T1000 (cell line): Measurements from ENCODE around the gene CPXM2.

Experiments used
- DNase-seq: peaks from one replicate; lab custom pipeline; 2025; ENCODE audit warnings: mixed read lengths; lab: John Stamatoyannopoulos, UW

The CPXM2 gene

GRCh38 chr10:123870260-123870659 lies 21.3 kb downstream of the CPXM2 start:
- DNase-seq: no peak

- DNase-seq: no peak
These were observed 22.6 kb downstream of the CPXM2 start for GRCh38 chr10:123869020-123869414.

GRCh38 chr10:123868038-123869019 lies 23.3 kb downstream of the CPXM2 start:
- no peak for DNase-seq

DNA sequence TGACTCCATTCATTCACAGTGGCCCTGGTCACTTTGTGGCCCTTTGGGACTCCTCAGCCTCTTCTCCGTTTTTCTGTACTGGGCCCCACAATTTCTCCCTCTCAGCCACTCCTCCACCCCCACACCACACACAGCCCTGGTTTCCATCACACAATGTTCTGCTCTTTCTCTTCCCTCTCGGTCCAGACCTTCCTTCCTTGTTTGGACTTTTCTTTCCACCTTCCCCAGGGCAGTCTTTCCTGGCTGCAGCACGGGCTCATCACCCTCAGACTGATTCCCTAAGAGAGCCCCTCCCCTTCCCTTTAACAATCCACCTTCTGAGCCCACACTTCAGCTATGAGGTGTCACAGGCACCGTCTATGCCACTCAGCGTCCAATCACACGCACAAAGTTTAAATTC lies 25.7 kb downstream of the CPXM2 start:
- DNase-seq: no peak

GRCh38 chr10:123865350-123865749 lies 26.3 kb downstream of the CPXM2 start:
- no peak for DNase-seq

GRCh38 chr10:123864923-123865322 lies 26.7 kb downstream of the CPXM2 start:
- no peak for DNase-seq

GRCh38 chr10:123863721-123864482 lies 27.7 kb downstream of the CPXM2 start:
- no peak for DNase-seq

DNA sequence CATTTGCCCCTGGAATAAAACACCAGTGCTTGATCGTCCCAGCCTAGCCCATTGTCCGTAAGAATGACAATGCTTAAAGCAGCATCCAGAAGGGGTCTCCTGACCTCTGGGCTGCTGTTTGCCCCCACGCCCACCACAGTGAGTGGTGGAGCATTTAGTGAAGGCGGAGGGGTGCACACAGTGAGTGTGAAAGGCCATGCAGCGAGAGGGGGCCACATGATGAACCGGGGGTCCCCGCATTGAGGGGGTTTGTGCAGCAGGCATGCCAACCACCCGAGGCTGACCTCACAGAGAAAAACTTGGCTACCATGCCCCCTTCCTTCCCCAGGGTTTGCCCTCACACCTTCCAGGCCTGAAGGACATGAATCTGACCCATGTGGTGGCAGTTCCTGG lies 28.4 kb downstream of the CPXM2 start:
- DNase-seq: no peak

DNA sequence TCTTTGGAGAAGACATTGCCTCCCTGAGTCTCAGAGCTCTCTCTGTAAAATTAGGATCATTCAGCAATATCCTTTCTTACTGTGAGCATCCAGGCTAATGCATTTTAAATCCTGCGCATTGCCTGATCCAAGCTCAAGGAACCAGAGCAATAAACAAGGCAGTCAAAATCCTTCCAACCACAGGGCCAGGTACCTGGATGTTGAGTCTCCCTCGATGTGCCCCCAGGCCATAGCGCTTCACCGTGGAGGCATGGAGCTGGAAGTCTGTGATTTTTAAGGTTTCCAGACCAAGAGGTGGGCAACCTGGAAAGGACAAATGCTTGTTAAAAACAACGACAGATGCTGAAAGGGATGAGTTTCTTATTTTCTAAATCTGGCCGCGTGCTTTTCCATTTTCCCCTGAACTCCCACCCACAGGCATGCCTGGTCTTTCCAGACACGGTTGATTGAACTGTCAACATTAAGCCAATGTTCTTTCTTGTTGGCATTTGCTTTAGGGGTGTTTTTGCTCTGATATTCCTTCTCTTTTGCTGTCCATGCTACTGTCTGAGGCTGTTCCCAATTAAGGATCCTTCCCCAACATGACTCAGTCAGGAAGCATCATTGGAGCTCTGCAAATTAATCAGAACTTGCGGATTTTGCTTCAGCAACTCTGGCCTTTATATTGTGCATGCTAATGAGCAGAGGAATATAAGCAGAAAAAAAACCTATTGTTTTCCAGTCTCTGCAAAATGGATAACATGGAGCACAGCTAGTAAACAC lies 29.0 kb downstream of the CPXM2 start:
- no peak for DNase-seq

DNA sequence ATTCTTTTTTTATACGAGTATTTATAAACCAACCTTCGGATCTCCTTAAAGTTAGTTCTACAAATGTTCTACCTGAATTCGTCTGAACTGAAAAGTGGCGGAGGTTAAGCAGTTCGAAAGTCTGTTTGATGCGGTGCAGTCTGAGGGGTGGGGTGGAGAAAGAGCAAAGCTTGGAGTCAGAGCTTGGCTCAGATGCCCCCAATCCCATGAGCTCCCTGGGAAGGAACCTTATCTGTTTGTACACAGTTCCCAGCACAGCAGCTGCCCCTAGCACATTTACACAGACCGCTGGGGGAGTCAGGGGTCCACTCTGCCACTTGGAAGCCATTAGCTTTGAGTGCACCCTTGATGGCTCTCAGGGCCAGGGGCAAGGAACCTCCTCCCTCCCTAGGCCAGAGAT lies 30.8 kb downstream of the CPXM2 start:
- no peak for DNase-seq

DNA sequence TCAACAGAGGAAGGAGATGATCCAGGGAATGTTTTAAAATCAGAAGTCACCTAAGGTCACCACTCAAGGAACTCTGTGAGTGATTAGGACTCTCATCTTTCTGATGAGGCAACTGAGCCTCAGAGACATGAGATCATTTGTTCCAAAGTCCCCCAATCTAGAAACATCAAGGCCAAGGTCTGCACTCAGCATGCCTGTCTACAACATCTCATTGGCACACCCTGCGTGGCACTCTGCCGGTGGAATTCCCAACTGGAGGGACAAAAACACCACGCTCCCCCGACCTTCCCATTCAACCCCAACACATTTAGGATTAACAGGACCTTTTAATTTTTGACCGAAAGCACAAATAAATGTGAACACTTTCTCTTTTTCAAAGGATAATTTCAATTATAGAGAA lies 31.4 kb downstream of the CPXM2 start:
- DNase-seq: no peak

GRCh38 chr10:123859653-123860050 lies 32.0 kb downstream of the CPXM2 start:
- DNase-seq: no peak

DNA sequence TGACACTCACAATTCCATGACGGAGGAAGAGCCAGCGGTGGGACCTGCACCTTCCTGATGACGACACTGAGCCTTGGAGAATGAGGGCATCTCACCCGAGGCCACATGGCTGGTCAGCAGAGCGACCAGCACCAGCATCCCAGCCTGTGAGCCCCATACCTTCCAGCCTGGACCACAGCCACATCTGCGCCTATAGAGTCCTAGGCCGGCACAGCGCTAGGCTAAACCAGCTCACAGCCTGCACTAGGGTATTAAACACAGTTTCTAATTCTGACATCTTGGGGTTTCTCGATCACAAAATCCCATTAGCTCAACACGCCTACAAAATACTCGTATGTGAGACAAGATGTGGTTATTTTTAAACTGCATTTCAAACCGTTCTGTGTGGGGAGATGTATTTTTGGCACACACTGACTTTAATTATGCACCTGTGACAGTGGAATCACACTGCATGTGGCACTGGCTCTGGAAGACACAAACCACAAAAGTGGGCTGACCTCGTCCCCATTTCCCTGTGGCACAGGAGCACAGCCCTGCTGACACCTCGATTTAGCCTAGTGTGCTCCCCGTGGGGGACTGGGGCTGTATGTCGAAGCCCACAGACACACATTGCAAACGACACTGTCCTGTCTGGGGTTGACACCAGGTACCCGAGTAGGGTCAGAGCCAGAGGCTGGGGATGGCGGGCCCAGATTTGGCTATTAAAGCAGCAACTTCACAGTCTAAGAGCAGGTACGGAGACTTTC lies 32.5 kb downstream of the CPXM2 start:
- DNase-seq: no peak

DNA sequence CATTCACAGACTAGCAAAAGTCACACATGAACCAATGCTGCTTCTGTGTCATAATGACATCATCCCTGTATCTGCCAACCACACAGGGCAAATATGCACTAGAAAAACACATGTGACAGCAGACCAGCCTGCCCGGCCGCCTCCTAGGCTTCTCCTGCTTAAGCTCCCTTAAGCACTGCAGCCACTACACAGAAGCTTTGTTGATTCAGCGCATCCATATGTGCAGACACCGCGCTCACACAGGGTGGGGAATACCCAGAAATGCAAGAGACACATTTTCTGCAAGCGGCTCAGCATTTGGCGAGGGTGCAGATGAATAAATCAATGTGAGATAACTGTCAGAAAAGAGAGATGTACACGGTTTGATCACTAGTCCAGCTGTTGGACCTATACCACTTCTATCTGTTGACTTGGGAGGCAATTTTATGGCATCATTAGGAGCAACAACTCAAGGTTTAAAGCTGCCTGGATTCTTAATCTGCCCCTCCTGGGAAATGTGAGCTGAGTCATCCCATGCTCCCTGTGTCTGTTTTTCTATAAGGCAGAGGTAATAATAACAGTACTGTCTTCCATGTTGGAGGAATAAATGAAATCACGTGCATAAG lies 33.4 kb downstream of the CPXM2 start:
- no peak for DNase-seq

GRCh38 chr10:123857616-123858015 lies 34.0 kb downstream of the CPXM2 start:
- DNase-seq: no peak

GRCh38 chr10:123855008-123855684 lies 36.5 kb downstream of the CPXM2 start:
- DNase-seq: no peak

GRCh38 chr10:123854498-123854897 lies 37.1 kb downstream of the CPXM2 start:
- no peak for DNase-seq

GRCh38 chr10:123854003-123854402 lies 37.6 kb downstream of the CPXM2 start:
- no peak for DNase-seq

- DNase-seq: no peak
These were observed 39.1 kb downstream of the CPXM2 start for GRCh38 chr10:123852411-123852951.
